Ishikawa (cell line): ENCODE data around the gene TANGO6.

ENCODE experiments used
- CEBPB ChIP-seq: IDR thresholded peaks from 2 replicates; pipeline ENCODE4 v1.6.1; 2012
- CREB1 ChIP-seq: IDR thresholded peaks from 2 replicates; pipeline ENCODE4 v1.6.1; 2012; ENCODE audit warnings: low read depth
- EP300 ChIP-seq: IDR thresholded peaks from 2 replicates; pipeline ENCODE4 v1.6.1; 2012; ENCODE audit warnings: borderline replicate concordance
- MAX ChIP-seq: IDR thresholded peaks from 2 replicates; pipeline ENCODE4 v1.6.1; 2012
- RAD21 ChIP-seq: IDR thresholded peaks from 2 replicates; pipeline ENCODE4 v1.6.1; 2012; ENCODE audit warnings: low read depth
- REST ChIP-seq: IDR thresholded peaks from 2 replicates; pipeline ENCODE4 v1.6.1; 2012; ENCODE audit warnings: low read depth, mild to moderate bottlenecking
- TAF1 ChIP-seq: IDR thresholded peaks from 2 replicates; pipeline ENCODE4 v1.6.1; 2012; ENCODE audit warnings: low read depth, mild to moderate bottlenecking
- TEAD4 ChIP-seq: IDR thresholded peaks from 2 replicates; pipeline ENCODE4 v1.6.1; 2012
- USF1 ChIP-seq: IDR thresholded peaks from 2 replicates; pipeline ENCODE4 v1.6.1; 2012
- YY1 ChIP-seq: IDR thresholded peaks from 2 replicates; pipeline ENCODE4 v1.6.1; 2012; ENCODE audit warnings: low read depth
- ZBTB7A ChIP-seq: IDR thresholded peaks from 2 replicates; pipeline ENCODE4 v1.6.1; 2012; ENCODE audit warnings: low read depth

GRCh38 chr16:68980695-68981315 is 137.5 kb downstream of the TANGO6 start:
- TF ChIP-seq MAX, result no peak
- no peak for TF ChIP-seq TAF1
- TF ChIP-seq TEAD4, result no peak
- TF ChIP-seq RAD21, result no peak
- no peak for TF ChIP-seq USF1
- TF ChIP-seq CEBPB, result no peak
- TF ChIP-seq YY1, result no peak
- no peak for TF ChIP-seq EP300
- TF ChIP-seq CREB1, result no peak
- no peak for TF ChIP-seq REST
- no peak for TF ChIP-seq ZBTB7A
